Suprapubic skin (tissue), 3 donors: ENCODE measurements around the gene GGT5.

Experiments
- POLR2AphosphoS5 ChIP-seq, 3 donors: sonication (generic); formaldehyde crosslinking; IDR thresholded peaks; one replicate each; pipeline ENCODE4 v1.6.1; 2017; ENCODE audit warnings: antibody characterized with exemption in 3 of 3
- TF ChIP-seq, protein P1 (sequence below), 2 donors: fragments of 200-600 bp in 1 of 2; fragments of 450-650 bp in 1 of 2; sonication (generic) in 1 of 2; IDR thresholded peaks; one replicate each; pipeline ENCODE4 v1.5.1; 2016 to 2019; ENCODE audit warnings: antibody characterized with exemption in 2 of 2, mild to moderate bottlenecking in 1 of 2, moderate library complexity in 1 of 2

DNA sequence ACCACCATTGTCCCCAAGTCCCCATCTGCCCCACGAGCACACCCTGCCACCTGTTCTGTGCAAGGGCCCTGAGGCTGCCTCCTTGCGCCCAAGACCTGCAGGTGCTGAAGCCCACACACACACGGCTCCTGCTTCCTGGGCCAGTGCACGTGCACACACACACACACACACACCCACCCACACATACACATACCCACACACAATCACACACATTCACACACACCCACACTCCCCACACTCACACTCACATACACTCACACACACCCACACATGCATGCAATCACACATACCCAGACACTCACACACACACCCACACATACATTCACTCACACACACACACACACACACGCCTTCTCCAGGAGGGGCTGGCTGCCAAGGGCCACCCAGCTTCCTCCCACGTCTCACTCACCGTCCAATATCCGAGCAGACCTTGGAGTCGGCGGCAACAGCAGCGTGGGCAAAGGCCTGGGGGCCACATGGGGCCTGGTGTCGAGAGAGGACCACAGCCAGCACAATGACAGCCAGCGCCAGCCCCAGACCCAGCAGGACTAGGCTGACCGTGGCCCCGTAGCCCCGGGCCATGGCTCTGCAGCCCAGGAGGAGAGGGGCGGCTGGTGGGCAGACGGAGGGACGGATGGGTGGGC, 616 bp downstream of the GGT5 start:
- TF ChIP-seq, protein P1, sequence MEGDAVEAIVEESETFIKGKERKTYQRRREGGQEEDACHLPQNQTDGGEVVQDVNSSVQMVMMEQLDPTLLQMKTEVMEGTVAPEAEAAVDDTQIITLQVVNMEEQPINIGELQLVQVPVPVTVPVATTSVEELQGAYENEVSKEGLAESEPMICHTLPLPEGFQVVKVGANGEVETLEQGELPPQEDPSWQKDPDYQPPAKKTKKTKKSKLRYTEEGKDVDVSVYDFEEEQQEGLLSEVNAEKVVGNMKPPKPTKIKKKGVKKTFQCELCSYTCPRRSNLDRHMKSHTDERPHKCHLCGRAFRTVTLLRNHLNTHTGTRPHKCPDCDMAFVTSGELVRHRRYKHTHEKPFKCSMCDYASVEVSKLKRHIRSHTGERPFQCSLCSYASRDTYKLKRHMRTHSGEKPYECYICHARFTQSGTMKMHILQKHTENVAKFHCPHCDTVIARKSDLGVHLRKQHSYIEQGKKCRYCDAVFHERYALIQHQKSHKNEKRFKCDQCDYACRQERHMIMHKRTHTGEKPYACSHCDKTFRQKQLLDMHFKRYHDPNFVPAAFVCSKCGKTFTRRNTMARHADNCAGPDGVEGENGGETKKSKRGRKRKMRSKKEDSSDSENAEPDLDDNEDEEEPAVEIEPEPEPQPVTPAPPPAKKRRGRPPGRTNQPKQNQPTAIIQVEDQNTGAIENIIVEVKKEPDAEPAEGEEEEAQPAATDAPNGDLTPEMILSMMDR (IDR thresholded peaks at IDR 0.05), result no peak
- no peak for TF ChIP-seq POLR2AphosphoS5 (IDR thresholded peaks at IDR 0.05)
